HCT116 (cell line): ENCODE measurements around the gene TPRG1L.

ENCODE experiments used
- EGR1 ChIP-seq: IDR thresholded peaks from 2 replicates; pipeline ENCODE4 v1.6.1; 2012; ENCODE audit warnings: low read depth
- EZH2 ChIP-seq: fragments of 200-600 bp; sonication (generic); IDR thresholded peaks from 2 replicates; pipeline ENCODE4 v1.6.1; 2017; ENCODE audit warnings: antibody characterized with exemption, mixed run types
- EZH2phosphoT487 ChIP-seq: fragments of 200-600 bp; IDR thresholded peaks from 2 replicates; pipeline ENCODE4 v1.6.1; 2018; ENCODE audit warnings: antibody characterized with exemption, borderline replicate concordance
- JUND ChIP-seq: IDR thresholded peaks from 2 replicates; pipeline ENCODE4 v1.6.1; 2012
- POLR2A ChIP-seq: IDR thresholded peaks from 2 replicates; pipeline ENCODE4 v1.7.0; 2011; ENCODE audit warnings: borderline replicate concordance; ENCODE audit not compliant: insufficient read depth, insufficient read length; ENCODE audit errors: extremely low read depth
- POLR2AphosphoS5 ChIP-seq: IDR thresholded peaks from 2 replicates; pipeline ENCODE4 v1.6.1; 2011; ENCODE audit warnings: mild to moderate bottlenecking, low read depth, low read length, moderate library complexity
- RAD21 ChIP-seq: IDR thresholded peaks from 2 replicates; pipeline ENCODE4 v1.6.1; 2012; ENCODE audit warnings: low read depth, mild to moderate bottlenecking
- TCF7L2 ChIP-seq: IDR thresholded peaks from 2 replicates; pipeline ENCODE4 v1.7.0; 2011; ENCODE audit warnings: borderline replicate concordance, inconsistent platforms; ENCODE audit not compliant: insufficient read depth, insufficient read length; ENCODE audit errors: extremely low read depth
- TF ChIP-seq, protein P1 (sequence below), 3 experiments: fragments of 200-600 bp in 1 of 3; sonication (generic) in 1 of 3; IDR thresholded peaks in 2 of 3; conservative IDR thresholded peaks in 1 of 3; 2 replicates each; pipeline ENCODE4 v1.5.1; 2012 to 2017; ENCODE audit warnings: low read depth in 2 of 3, low read length in 2 of 3, antibody characterized with exemption in 1 of 3, borderline replicate concordance in 1 of 3, control low read depth in 1 of 3, mild to moderate bottlenecking in 1 of 3, mixed read lengths in 1 of 3, mixed run types in 1 of 3, moderate library complexity in 1 of 3; ENCODE audit not compliant: insufficient read depth in 1 of 3

DNA sequence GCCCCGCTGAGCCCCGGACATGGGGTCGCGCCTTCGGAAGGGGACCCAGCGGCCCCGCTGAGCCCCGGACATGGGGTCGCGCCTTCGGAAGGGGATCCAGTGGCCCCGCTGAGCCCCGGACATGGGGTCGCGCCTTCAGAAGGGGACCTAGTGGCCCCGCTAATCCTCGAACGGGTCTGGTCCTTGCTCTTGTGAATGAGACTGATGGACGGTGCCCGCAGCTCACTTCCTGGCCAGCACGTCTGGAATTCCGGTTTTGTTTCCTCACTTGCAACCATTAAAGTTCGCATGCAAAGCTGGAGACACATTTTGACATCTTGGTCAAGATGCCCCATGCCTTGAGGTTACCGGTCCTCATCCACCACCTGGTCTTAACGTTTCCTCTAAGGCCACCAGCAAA lies 19.5 kb downstream of the TPRG1L start:
- TF ChIP-seq, protein P1, sequence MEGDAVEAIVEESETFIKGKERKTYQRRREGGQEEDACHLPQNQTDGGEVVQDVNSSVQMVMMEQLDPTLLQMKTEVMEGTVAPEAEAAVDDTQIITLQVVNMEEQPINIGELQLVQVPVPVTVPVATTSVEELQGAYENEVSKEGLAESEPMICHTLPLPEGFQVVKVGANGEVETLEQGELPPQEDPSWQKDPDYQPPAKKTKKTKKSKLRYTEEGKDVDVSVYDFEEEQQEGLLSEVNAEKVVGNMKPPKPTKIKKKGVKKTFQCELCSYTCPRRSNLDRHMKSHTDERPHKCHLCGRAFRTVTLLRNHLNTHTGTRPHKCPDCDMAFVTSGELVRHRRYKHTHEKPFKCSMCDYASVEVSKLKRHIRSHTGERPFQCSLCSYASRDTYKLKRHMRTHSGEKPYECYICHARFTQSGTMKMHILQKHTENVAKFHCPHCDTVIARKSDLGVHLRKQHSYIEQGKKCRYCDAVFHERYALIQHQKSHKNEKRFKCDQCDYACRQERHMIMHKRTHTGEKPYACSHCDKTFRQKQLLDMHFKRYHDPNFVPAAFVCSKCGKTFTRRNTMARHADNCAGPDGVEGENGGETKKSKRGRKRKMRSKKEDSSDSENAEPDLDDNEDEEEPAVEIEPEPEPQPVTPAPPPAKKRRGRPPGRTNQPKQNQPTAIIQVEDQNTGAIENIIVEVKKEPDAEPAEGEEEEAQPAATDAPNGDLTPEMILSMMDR (IDR thresholded peaks at IDR 0.05 in 2 of 3, conservative IDR thresholded peaks at IDR 0.05 in 1 of 3; ENCODE audit: borderline replicate concordance in 1 of 3, insufficient read depth in 1 of 3, low read depth in 2 of 3, low read length in 2 of 3): no peak
- TF ChIP-seq EZH2 (no peak), POLR2A (no peak), TCF7L2 (no peak), EZH2phosphoT487 (no peak), POLR2AphosphoS5 (no peak), EGR1 (no peak), JUND (no peak), RAD21 (no peak)
